ENCODE measurements around the gene CRELD2. TPM values are rescaled to one million over a fixed set of nuclear protein-coding genes. Genes with fewer than 3 reads are reported as not detected.

Gene CRELD2, protein sequence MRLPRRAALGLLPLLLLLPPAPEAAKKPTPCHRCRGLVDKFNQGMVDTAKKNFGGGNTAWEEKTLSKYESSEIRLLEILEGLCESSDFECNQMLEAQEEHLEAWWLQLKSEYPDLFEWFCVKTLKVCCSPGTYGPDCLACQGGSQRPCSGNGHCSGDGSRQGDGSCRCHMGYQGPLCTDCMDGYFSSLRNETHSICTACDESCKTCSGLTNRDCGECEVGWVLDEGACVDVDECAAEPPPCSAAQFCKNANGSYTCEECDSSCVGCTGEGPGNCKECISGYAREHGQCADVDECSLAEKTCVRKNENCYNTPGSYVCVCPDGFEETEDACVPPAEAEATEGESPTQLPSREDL
- 54.0 TPM for total RNA-seq
- polyA plus RNA-seq (ENCODE audit: insufficient read depth, low read depth, low replicate concordance), result 37.3 TPM
- long read RNA-seq, donor 1, transcript CRELD2-201 (10 exons, 1,357 nt), result major isoform, 9 of 10 reads
- long read RNA-seq, donor 1, partial matches to known transcripts, result 0 of 10 reads
- long read RNA-seq, donor 1, other reads (novel, unspliced or antisense), result 0 of 10 reads
- long read RNA-seq, donor 2, transcript CRELD2-201 (10 exons, 1,357 nt), result major isoform, 7 of 13 reads
- long read RNA-seq, donor 2, partial matches to known transcripts, result 5 of 13 reads
- long read RNA-seq, donor 2, other reads (novel, unspliced or antisense), result 0 of 13 reads
- long read RNA-seq, donor 3, transcript CRELD2-201 (10 exons, 1,357 nt), result major isoform, 9 of 9 reads
- long read RNA-seq, donor 3, partial matches to known transcripts, result 0 of 9 reads
- long read RNA-seq, donor 3, other reads (novel, unspliced or antisense), result 0 of 9 reads
- long read RNA-seq, donor 4, transcript CRELD2-201 (10 exons, 1,357 nt), result major isoform, 18 of 20 reads
- long read RNA-seq, donor 4, partial matches to known transcripts, result 0 of 20 reads
- long read RNA-seq, donor 4, other reads (novel, unspliced or antisense), result 0 of 20 reads
- long read RNA-seq, donor 5, result 0 reads
- long read RNA-seq, donor 6, transcript CRELD2-201 (10 exons, 1,357 nt), result major isoform, 6 of 6 reads
- long read RNA-seq, donor 6, partial matches to known transcripts, result 0 of 6 reads
- long read RNA-seq, donor 6, other reads (novel, unspliced or antisense), result 0 of 6 reads
- long read RNA-seq, donor 7, transcript CRELD2-203 (11 exons, 1,577 nt), result minor isoform, 5 of 120 reads
- long read RNA-seq, donor 7, transcript CRELD2-201 (10 exons, 1,357 nt), result major isoform, 61 of 120 reads
- long read RNA-seq, donor 7, partial matches to known transcripts, result 10 of 120 reads
- long read RNA-seq, donor 7, other reads (novel, unspliced or antisense), result 40 of 120 reads
- long read RNA-seq, donor 8, transcript CRELD2-201 (10 exons, 1,357 nt), result major isoform, 5 of 5 reads
- long read RNA-seq, donor 8, partial matches to known transcripts, result 0 of 5 reads
- long read RNA-seq, donor 8, other reads (novel, unspliced or antisense), result 0 of 5 reads
- long read RNA-seq, donor 9, transcript CRELD2-201 (10 exons, 1,357 nt), result major isoform, 6 of 6 reads
- long read RNA-seq, donor 9, partial matches to known transcripts, result 0 of 6 reads
- long read RNA-seq, donor 9, other reads (novel, unspliced or antisense), result 0 of 6 reads
- long read RNA-seq, donor 10, transcript CRELD2-201 (10 exons, 1,357 nt), result major isoform, 8 of 10 reads
- long read RNA-seq, donor 10, partial matches to known transcripts, result 0 of 10 reads
- long read RNA-seq, donor 10, other reads (novel, unspliced or antisense), result 0 of 10 reads

DNA sequence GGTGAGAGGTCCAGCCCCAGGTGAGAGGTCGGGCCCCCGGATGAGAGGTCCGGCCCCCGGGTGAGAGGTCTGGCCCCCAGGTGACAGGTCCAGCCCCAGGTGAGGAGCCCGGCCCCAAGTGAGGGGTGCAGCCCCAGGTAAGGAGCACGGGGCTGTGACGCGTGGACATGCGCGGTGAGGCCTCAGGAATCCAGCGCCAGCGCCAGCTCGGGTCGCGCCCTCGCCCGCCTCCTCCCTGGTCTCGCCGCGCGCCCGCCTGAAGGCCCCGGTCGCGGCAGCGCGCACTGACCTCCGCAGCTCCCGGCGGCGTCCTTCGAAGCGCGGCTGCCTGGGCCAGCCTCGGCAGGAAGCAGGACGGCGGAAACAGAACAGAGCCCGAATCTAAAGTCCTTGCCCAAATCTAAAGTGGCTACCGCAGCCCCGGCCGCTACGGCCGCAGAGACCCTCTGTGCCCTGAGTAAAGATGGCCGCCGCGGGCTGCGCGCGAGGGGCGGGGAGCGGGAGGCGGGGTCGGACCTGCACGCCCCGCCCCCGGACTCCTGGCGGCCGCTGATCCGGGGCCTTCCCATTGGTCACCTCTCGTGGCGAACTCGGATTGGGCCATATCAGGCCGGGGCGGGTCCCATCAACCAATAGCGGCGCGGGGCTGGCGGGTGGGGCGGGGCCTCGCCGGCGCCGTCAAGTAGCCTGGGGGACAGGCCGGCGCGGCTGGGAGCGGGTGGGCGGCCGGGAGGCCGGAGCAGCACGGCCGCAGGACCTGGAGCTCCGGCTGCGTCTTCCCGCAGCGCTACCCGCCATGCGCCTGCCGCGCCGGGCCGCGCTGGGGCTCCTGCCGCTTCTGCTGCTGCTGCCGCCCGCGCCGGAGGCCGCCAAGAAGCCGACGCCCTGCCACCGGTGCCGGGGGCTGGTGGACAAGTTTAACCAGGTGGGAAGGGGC lies at the start of gene CRELD2, which contains the start of gene ALG12:
CRELD2 (plus strand) TSS at position 661 of the 937 bp plus-strand sequence; CDS start at position 797, 136 bp downstream.
ALG12 (minus strand) TSS at position 465 of the 937 bp plus-strand sequence. CDS start 4,673 bp downstream, outside the sequence.
- Histone ChIP-seq H3K36me3 (ENCODE audit: control insufficient read depth in 2 of 3, insufficient read depth in 3 of 3, low read length in 3 of 3) (peaks cover 0 to 9% (median 2%) of the 10 kb centered on the region in 3 donors), H3K9me3 (ENCODE audit: control insufficient read depth in 2 of 3, insufficient read depth in 1 of 3, low read length in 3 of 3) (no peaks in the 10 kb centered on the region), H3K27ac (ENCODE audit: low read depth in 2 of 2, low read length in 2 of 2) (peak within 1 kb of the TSS; percentile 97 to 98), H3K27me3 (ENCODE audit: control insufficient read depth, insufficient read depth, low read length) (no peaks in the 10 kb centered on the region), H3K4me1 (ENCODE audit: control insufficient read depth in 2 of 3, insufficient read depth in 2 of 3, low read depth in 1 of 3, low read length in 3 of 3) (peaks cover 0 to 10% (median 0%) of the 10 kb centered on the region in 3 donors), H3K4me3 (ENCODE audit: low read length in 3 of 3) (peak within 1 kb of the TSS; percentile 40 to 80 (median 69)), H3K9ac (ENCODE audit: low read length in 3 of 3) (peak within 1 kb of the TSS in 2 of 3 donors; percentile 55 to 80)
- TF ChIP-seq, protein P1, sequence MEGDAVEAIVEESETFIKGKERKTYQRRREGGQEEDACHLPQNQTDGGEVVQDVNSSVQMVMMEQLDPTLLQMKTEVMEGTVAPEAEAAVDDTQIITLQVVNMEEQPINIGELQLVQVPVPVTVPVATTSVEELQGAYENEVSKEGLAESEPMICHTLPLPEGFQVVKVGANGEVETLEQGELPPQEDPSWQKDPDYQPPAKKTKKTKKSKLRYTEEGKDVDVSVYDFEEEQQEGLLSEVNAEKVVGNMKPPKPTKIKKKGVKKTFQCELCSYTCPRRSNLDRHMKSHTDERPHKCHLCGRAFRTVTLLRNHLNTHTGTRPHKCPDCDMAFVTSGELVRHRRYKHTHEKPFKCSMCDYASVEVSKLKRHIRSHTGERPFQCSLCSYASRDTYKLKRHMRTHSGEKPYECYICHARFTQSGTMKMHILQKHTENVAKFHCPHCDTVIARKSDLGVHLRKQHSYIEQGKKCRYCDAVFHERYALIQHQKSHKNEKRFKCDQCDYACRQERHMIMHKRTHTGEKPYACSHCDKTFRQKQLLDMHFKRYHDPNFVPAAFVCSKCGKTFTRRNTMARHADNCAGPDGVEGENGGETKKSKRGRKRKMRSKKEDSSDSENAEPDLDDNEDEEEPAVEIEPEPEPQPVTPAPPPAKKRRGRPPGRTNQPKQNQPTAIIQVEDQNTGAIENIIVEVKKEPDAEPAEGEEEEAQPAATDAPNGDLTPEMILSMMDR (IDR thresholded peaks at IDR 0.05; ENCODE audit: borderline replicate concordance, extremely low read depth, insufficient read depth), result no peak
- DNase-seq (peak; percentile 98 to 99 (median 99)), FAIRE-seq (no peak)
- intact Hi-C loops (cut with DNase I), result no loop called here

DNA sequence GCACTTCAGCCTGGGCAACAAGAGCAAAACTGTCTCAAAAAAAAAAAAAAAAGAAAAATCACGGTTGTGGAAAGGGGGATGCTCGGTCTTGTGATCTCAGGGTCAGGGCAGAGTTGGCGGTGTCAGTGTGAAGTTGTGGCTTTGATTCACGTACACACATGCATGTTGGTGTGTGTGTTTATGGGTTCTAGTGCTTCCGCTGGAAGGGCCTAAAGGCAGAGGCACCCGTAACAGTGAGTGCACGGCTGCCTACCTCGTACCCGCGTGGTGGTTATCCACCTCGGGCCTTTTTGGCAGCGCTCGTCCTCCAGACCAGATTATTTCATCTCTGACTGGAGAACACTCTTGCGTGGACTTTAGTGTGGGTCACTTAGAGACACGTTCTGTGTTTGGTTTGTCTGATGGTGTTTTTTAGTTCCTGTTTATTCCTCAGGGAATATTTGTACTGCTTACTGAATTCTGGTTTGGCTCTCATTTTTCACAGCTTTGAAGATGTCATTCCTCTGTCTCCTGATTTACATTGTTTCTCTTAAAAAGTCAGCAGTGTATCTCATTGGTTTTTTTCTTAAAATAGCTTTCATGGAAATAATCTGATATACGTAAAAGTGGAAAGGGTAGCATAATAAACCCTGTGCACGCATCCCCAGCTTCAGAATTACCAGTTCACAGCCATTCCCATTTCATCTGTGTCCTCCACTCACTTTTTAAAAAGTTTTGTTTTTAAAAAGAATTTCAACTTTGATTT lies 49.2 kb upstream of the CRELD2 start:
- intact Hi-C loops (cut with DNase I), result no loop called here
- H3K27ac ChIP-seq (ENCODE audit: low read depth in 2 of 2, low read length in 2 of 2), result no peak overlapping the region
- no peaks in the 10 kb centered on the region for H3K4me1 ChIP-seq (ENCODE audit: control insufficient read depth in 2 of 3, insufficient read depth in 2 of 3, low read depth in 1 of 3, low read length in 3 of 3)
- no peak overlapping the region for H3K9ac ChIP-seq (ENCODE audit: low read length in 3 of 3)
- H3K27me3 ChIP-seq (ENCODE audit: control insufficient read depth, insufficient read depth, low read length), result no peaks in the 10 kb centered on the region
- DNase-seq, result no peak
- H3K36me3 ChIP-seq (ENCODE audit: control insufficient read depth in 2 of 3, insufficient read depth in 3 of 3, low read length in 3 of 3), result peaks cover 0 to 3% (median 0%) of the 10 kb centered on the region in 3 donors
- TF ChIP-seq, protein P1 (IDR thresholded peaks at IDR 0.05; ENCODE audit: borderline replicate concordance, extremely low read depth, insufficient read depth), result no peak
- H3K4me3 ChIP-seq (ENCODE audit: low read length in 3 of 3), result no peak overlapping the region
- H3K9me3 ChIP-seq (ENCODE audit: control insufficient read depth in 2 of 3, insufficient read depth in 1 of 3, low read length in 3 of 3), result peaks cover 0 to 26% (median 4%) of the 10 kb centered on the region in 3 donors
- no peak for FAIRE-seq

Measured in kidney (tissue), 22 donors.